GM12878 (cell line): ENCODE measurements around the gene TLX1. TPM values are rescaled to one million over a fixed set of nuclear protein-coding genes. Genes with fewer than 3 reads are reported as not detected.

Source experiments
- ATAC-seq: fragments of 200-7000 bp; cut with Tn5 transposase; 3 replicates; pipeline ENCODE4 v1.9.1; 2020; ENCODE audit warnings: mild to moderate bottlenecking, moderate library complexity
- BruUV-seq: library from RNA; stranded (reverse); fragments of 400-500 nt; replicated peaks from 2 replicates; lab custom pipeline; 2021; lab: Mats Ljungman, UMichigan
- CTCF ChIA-PET: fragments of 300-600 bp; sonication (Branson Sonifier 250); formaldehyde crosslinking; extraction: SDS; loops from one replicate; lab custom pipeline; 2021; ENCODE audit warnings: inconsistent platforms; lab: Yijun Ruan, JAX
- POLR2A ChIA-PET: fragments of 350-600 bp; formaldehyde crosslinking; extraction: SDS; loops from one replicate; lab custom pipeline; 2021; ENCODE audit warnings: inconsistent platforms; lab: Charles Lee
- RAD21 ChIA-PET: fragments of 300-600 bp; sonication (Branson Sonifier 250); formaldehyde crosslinking; loops from one replicate; lab custom pipeline; 2023; ENCODE audit warnings: antibody characterized with exemption; ENCODE audit not compliant: unreplicated experiment; lab: Charles Lee
- SMC1A ChIA-PET: fragments of 300-600 bp; sonication (Branson Sonifier 250); formaldehyde crosslinking; loops from one replicate; lab custom pipeline; 2023; ENCODE audit not compliant: unreplicated experiment, uncharacterized antibody; lab: Charles Lee
- DNase-seq: peaks from one replicate; pipeline ENCODE4 v3.0.0-alpha.2; 2011; ENCODE audit warnings: low read depth, low spot score
- FAIRE-seq: peaks from 3 replicates; lab custom pipeline; 2011; peaks lifted over from hg19 to GRCh38; lab: Jason Lieb, UNC
- H2AFZ ChIP-seq: 2 replicates; pipeline ENCODE4 v1.6.0; 2011; ENCODE audit warnings: low read depth, low read length, control low read depth; ENCODE audit not compliant: control insufficient read depth
- H3K27ac ChIP-seq: 2 replicates; pipeline ENCODE4 v1.5.1; 2011; ENCODE audit warnings: control low read depth; ENCODE audit not compliant: control insufficient read depth, insufficient read depth
- H3K27me3 ChIP-seq, 2 experiments: replicated peaks in 1 of 2; 2 replicates each; pipeline versions ENCODE4 v1.6.0 to v1.6.1; 2011; ENCODE audit warnings: low read length in 1 of 2; ENCODE audit not compliant: control insufficient read depth in 2 of 2, insufficient read depth in 2 of 2
- H3K36me3 ChIP-seq, 2 experiments: 2 replicates each; pipeline ENCODE4 v1.5.1; 2011; ENCODE audit warnings: low read length in 1 of 2; ENCODE audit not compliant: control insufficient read depth in 2 of 2, insufficient read depth in 2 of 2
- H3K4me1 ChIP-seq: 2 replicates; pipeline ENCODE4 v1.6.1; 2011; ENCODE audit warnings: mild to moderate bottlenecking, low read length, moderate library complexity, mixed read lengths; ENCODE audit not compliant: control insufficient read depth, insufficient read depth
- H3K4me2 ChIP-seq: 2 replicates; pipeline ENCODE4 v1.6.0; 2011; ENCODE audit warnings: control low read depth; ENCODE audit not compliant: control insufficient read depth, insufficient read depth
- H3K4me3 ChIP-seq: fragments of 200-600 bp; sonication (generic); 2 replicates; pipeline ENCODE4 v1.5.1; 2016
- H3K79me2 ChIP-seq: 2 replicates; pipeline ENCODE4 v1.6.0; 2011; ENCODE audit warnings: low read length; ENCODE audit not compliant: control insufficient read depth, insufficient read depth
- H3K9ac ChIP-seq: 2 replicates; pipeline ENCODE4 v1.8.0; 2011; ENCODE audit warnings: low read length, control low read depth, mixed read lengths; ENCODE audit not compliant: control insufficient read depth, insufficient read depth
- H3K9me3 ChIP-seq: replicated peaks from 3 replicates; pipeline ENCODE4 v1.5.1; 2011; ENCODE audit warnings: mild to moderate bottlenecking, low read length; ENCODE audit not compliant: control insufficient read depth, insufficient read depth
- H4K20me1 ChIP-seq: 2 replicates; pipeline ENCODE4 v1.6.0; 2011; ENCODE audit not compliant: control insufficient read depth, insufficient read depth
- CHD1 ChIP-seq: IDR thresholded peaks from 2 replicates; pipeline ENCODE4 v1.6.1; 2012; ENCODE audit warnings: low read depth, low read length, improper control_type of control experiment
- CREB1 ChIP-seq: IDR thresholded peaks from 2 replicates; pipeline ENCODE4 v1.6.1; 2012; ENCODE audit warnings: low read depth, mild to moderate bottlenecking, inconsistent platforms
- EZH2 ChIP-seq: IDR thresholded peaks from 2 replicates; pipeline ENCODE4 v1.6.1; 2012; ENCODE audit warnings: low read depth, mild to moderate bottlenecking, control low read depth, inconsistent platforms, low read length, borderline replicate concordance; ENCODE audit not compliant: control insufficient read depth
- KDM1A ChIP-seq: fragments of 200-600 bp; sonication (generic); IDR thresholded peaks from 2 replicates; pipeline ENCODE4 v1.6.1; 2016; ENCODE audit warnings: borderline replicate concordance
- KLF5 ChIP-seq: fragments of 450-650 bp; IDR thresholded peaks from 2 replicates; pipeline ENCODE4 v1.6.1; 2014; ENCODE audit warnings: mild to moderate bottlenecking; ENCODE audit not compliant: partially characterized antibody
- PML ChIP-seq: IDR thresholded peaks from 2 replicates; pipeline ENCODE4 v1.6.1; 2012; ENCODE audit warnings: low read length, inconsistent platforms
- RFX5 ChIP-seq: IDR thresholded peaks from 2 replicates; pipeline ENCODE4 v1.6.1; 2011; ENCODE audit warnings: low read depth, low read length, improper control_type of control experiment
- SMARCA5 ChIP-seq: fragments of 450-650 bp; IDR thresholded peaks from 2 replicates; pipeline ENCODE4 v1.6.1; 2017; ENCODE audit warnings: mild to moderate bottlenecking
- SP1 ChIP-seq: IDR thresholded peaks from one replicate; pipeline ENCODE4 v1.6.1; 2011; ENCODE audit warnings: low read depth, low read length
- SUZ12 ChIP-seq: fragments of 200-600 bp; sonication (generic); IDR thresholded peaks from one replicate; pipeline ENCODE4 v1.6.1; 2018; ENCODE audit warnings: antibody characterized with exemption, mild to moderate bottlenecking; ENCODE audit not compliant: unreplicated experiment
- ZNF384 ChIP-seq: IDR thresholded peaks from 2 replicates; pipeline ENCODE4 v1.6.1; 2012; ENCODE audit warnings: low read depth, mild to moderate bottlenecking, low read length, improper control_type of control experiment, borderline replicate concordance
- WGBS: methylation state at CpG from one replicate; pipeline ENCODE4 v1.1.6; 2016; ENCODE audit warnings: low lambda C conversion rate; ENCODE audit not compliant: insufficient replicate concordance, insufficient coverage; ENCODE audit errors: missing lambda C conversion rate; 5-methylcytosine and 5-hydroxymethylcytosine counted together
- in situ Hi-C: fragments of 300-500 bp; cut with MboI; formaldehyde crosslinking; loops from 9 replicates; pipeline ENCODE4 v1.14.3; 2018; ENCODE audit warnings: mixed read lengths
- intact Hi-C: fragments of 100-400 bp; cut with micrococcal nuclease; formaldehyde crosslinking; loops from one replicate; pipeline ENCODE4 v1.14.2; 2022; ENCODE audit not compliant: unreplicated experiment
- polyA plus RNA-seq, 11 experiments: library from polyadenylated mRNA; depleted of rRNA in 4 of 11; unstranded in 6 of 11; stranded (reverse) in 5 of 11; fragments of >200 nt; fragmentation: Nextera tagmentation in 4 of 11; fragmentation: Illumina TruSeq in 1 of 11; extraction: Ambion mirVana in 4 of 11; extraction: Trizol in 1 of 11; gene quantifications; 1 replicate in 1 of 11; 2 replicates in 10 of 11; pipeline versions ENCODE4 v1.2.1 to v1.2.3, GENCODE V29; 2011 to 2016; ENCODE audit warnings: inconsistent platforms in 2 of 11, missing spikeins in 2 of 11, low read depth in 1 of 11
- total RNA-seq, 4 experiments: library from RNA; depleted of rRNA in 3 of 4; stranded (reverse); fragments of >200 nt in 3 of 4; fragmentation: Illumina TruSeq in 1 of 4; extraction: Trizol in 1 of 4; gene quantifications; 2 replicates each; pipeline versions ENCODE4 v1.2.1 to v1.2.3, GENCODE V29; 2013 to 2021

The TLX1 gene
- total and polyA plus RNA-seq, 10 of the 15 experiments (the other 5 are each of a cell fraction or from before 2014, with no cell fraction given), result not detected

DNA sequence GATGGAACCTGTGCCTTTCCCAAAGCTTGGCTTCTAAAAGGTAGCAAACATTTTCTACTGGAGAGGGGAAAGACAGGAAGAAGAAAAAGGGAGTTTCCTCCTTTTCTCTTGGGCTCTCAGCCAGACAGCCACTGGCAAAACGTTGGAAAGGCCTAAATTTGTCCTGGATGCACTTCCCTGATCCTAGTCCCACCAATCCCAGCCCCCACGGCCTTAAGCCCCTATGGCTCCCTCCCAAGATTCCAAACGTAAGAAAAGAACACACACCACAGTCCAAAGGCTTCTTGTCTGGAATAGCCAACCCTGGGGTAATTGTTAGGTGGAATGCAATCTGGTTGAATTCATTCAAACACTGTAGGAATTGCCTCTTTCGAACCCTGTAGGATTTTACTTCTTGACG, 959 bp upstream of the TLX1 start:
- intact Hi-C loops, result no loop called here
- no peak overlapping the region for H2AFZ ChIP-seq
- no peak overlapping the region for H3K4me3 ChIP-seq
- ChIA-PET POLR2A (no interaction called here), CTCF (no interaction called here), RAD21 (no interaction called here)
- no peak for FAIRE-seq
- no peak for ATAC-seq
- DNase-seq, result no peak
- H3K4me2 ChIP-seq, result no peak overlapping the region
- H3K36me3 ChIP-seq, result no peaks in the 10 kb centered on the region
- no peaks in the 10 kb centered on the region; the same call in 1 of the 2 replicates for H4K20me1 ChIP-seq
- H3K27me3 ChIP-seq, result peaks cover 30 to 42% of the 10 kb centered on the region in 2 experiments
- H3K9ac ChIP-seq, result no peak overlapping the region
- WGBS, result 18% methylated on average over 5 of the region's 5 CpGs
- no peaks in the 10 kb centered on the region for H3K4me1 ChIP-seq
- H3K79me2 ChIP-seq, result no peaks in the 10 kb centered on the region
- TF ChIP-seq PML, result no peak
- no peak for TF ChIP-seq ZNF384
- no peak for TF ChIP-seq RFX5
- no peak for TF ChIP-seq KLF5
- TF ChIP-seq KDM1A, result no peak
- TF ChIP-seq, all 136 proteins: peak for 0
- no TSS peak for BruUV-seq
- H3K9me3 ChIP-seq, result no peaks in the 10 kb centered on the region
- SMC1A ChIA-PET, result no interaction called here
- in situ Hi-C loops, result no loop called here
- H3K27ac ChIP-seq, result no peak overlapping the region

DNA sequence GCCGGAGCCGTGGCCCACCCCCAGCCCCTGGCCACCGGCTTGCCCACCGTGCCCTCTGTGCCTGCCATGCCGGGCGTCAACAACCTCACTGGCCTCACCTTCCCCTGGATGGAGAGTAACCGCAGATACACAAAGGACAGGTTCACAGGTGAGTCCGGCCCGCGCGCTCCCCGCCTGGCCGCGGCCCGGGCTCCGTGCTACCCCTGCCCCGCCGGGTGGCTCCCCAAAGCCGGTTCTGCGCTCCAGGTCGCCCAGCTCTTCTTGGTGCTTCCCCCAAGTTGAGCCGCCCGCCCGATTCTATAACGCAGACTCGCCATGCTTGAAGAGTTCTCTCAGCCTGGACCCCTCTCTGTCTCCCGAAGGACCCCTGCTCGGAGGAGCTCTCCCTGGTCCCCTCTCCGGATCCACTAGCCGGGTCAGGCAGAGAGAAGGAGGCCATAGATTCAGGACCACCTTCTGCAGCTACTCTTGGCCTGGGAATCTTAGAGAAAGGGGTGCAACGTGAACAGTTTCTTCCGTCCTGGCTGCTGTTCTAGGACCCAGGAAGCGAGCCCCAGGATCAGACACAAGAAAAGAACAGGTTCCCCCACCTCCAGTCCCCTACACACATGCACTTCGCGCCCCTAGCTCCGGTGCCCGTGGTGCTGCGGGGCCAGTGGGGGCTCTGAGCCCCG, 999 bp downstream of the TLX1 start:
- Histone ChIP-seq H3K27me3 (peaks cover 35 to 51% of the 10 kb centered on the region in 2 experiments), H2AFZ (no peak overlapping the region), H3K9me3 (no peaks in the 10 kb centered on the region)
- SMC1A ChIA-PET, result no interaction called here
- intact Hi-C loops, result no loop called here
- no peak for DNase-seq
- in situ Hi-C loops, result no loop called here
- TF ChIP-seq EZH2 (0 out of 2 replicates have a peak, but pooled peaks have one; percentile 39), CREB1 (no peak), CHD1 (no peak), SMARCA5 (no peak), SP1 (no peak), SUZ12 (no peak)
- TF ChIP-seq, all 136 proteins: peak for 1
- H3K4me3 ChIP-seq, result no peak overlapping the region
- ChIA-PET RAD21 (interaction anchor here (1.4 kb wide), 1 partner anchor 10 kb away, joined by 3 read pairs; no protein-coding TSS in a partner anchor), CTCF (interaction anchor here (1.6 kb wide), 1 partner anchor 10 kb away, joined by 4 read pairs; no protein-coding TSS in a partner anchor), POLR2A (interaction anchor here (0.7 kb wide), 1 partner anchor 30 kb away, joined by 3 read pairs; no protein-coding TSS in a partner anchor)
- H3K9ac ChIP-seq, result no peak overlapping the region
- H3K4me1 ChIP-seq, result no peaks in the 10 kb centered on the region
- no peak overlapping the region for H3K27ac ChIP-seq
- H3K79me2 ChIP-seq, result no peaks in the 10 kb centered on the region
- WGBS, result 21% methylated on average over 39 of the region's 39 CpGs
- no TSS peak for BruUV-seq
- no peak overlapping the region for H3K4me2 ChIP-seq
- H4K20me1 ChIP-seq, result peaks cover 2% of the 10 kb centered on the region; the same call in 1 of the 2 replicates
- FAIRE-seq (no peak), ATAC-seq (no peak)
- no peaks in the 10 kb centered on the region for H3K36me3 ChIP-seq
